K562 (cell line): ENCODE data around the gene OR11L1. TPM values are rescaled to one million over a fixed set of nuclear protein-coding genes. Genes with fewer than 3 reads are reported as not detected.

Source experiments
- BACH1 ChIP-seq: fragments of 200-800 bp; sonication (Bioruptor generic); IDR thresholded peaks from 2 replicates; pipeline ENCODE4 v1.6.1; 2016; ENCODE audit warnings: missing genetic modification characterization, missing compliant biosample characterization
- CBX3 ChIP-seq, 2 experiments: IDR thresholded peaks; 1 replicate in 1 of 2; 2 replicates in 1 of 2; pipeline ENCODE4 v1.6.1; 2012; ENCODE audit warnings: inconsistent platforms in 2 of 2, low read length in 2 of 2, borderline replicate concordance in 1 of 2, control low read depth in 1 of 2
- FOSL1 ChIP-seq: fragments of 200-800 bp; sonication (Bioruptor generic); conservative IDR thresholded peaks from 2 replicates; pipeline ENCODE4 v1.6.1; 2016; ENCODE audit warnings: missing genetic modification characterization, missing compliant biosample characterization
- FUS ChIP-seq: fragments of 200-400 bp; formaldehyde crosslinking; optimal IDR thresholded peaks from 2 replicates; pipeline ENCODE3; 2017; ENCODE audit warnings: low read depth, low read length
- GATAD2B ChIP-seq: fragments of 450-650 bp; IDR thresholded peaks from 2 replicates; pipeline ENCODE4 v1.6.1; 2017; ENCODE audit warnings: mild to moderate bottlenecking, borderline replicate concordance
- GTF2A2 ChIP-seq: IDR thresholded peaks from 2 replicates; pipeline ENCODE4 v1.6.1; 2016; ENCODE audit warnings: mild to moderate bottlenecking, missing genetic modification characterization, missing compliant biosample characterization
- HDAC2 ChIP-seq: fragments of 450-650 bp; IDR thresholded peaks from 2 replicates; pipeline ENCODE4 v1.6.1; 2016; ENCODE audit warnings: mild to moderate bottlenecking
- HDAC6 ChIP-seq: IDR thresholded peaks from 2 replicates; pipeline ENCODE4 v1.6.1; 2012; ENCODE audit warnings: low read depth, mild to moderate bottlenecking, control low read depth, inconsistent platforms, low read length, moderate library complexity
- HNRNPUL1 ChIP-seq: fragments of 200-400 bp; formaldehyde crosslinking; IDR thresholded peaks from 2 replicates; pipeline ENCODE4 v1.6.1; 2017; ENCODE audit warnings: low read length
- ILK ChIP-seq: fragments of 450-650 bp; IDR thresholded peaks from 2 replicates; pipeline ENCODE4 v1.6.1; 2016; ENCODE audit warnings: missing genetic modification characterization, low read depth, mild to moderate bottlenecking, missing compliant biosample characterization, moderate library complexity, borderline replicate concordance
- PCBP2 ChIP-seq: fragments of 200-400 bp; formaldehyde crosslinking; IDR thresholded peaks from 2 replicates; pipeline ENCODE4 v1.6.1; 2018; ENCODE audit warnings: low read length, low read depth, mild to moderate bottlenecking, moderate library complexity; ENCODE audit not compliant: poor library complexity, severe bottlenecking
- SIX5 ChIP-seq, 2 experiments: IDR thresholded peaks; 2 replicates each; pipeline ENCODE4 v1.6.1; 2011; ENCODE audit warnings: low read length in 2 of 2, borderline replicate concordance in 1 of 2, low read depth in 1 of 2, mild to moderate bottlenecking in 1 of 2, moderate library complexity in 1 of 2; ENCODE audit not compliant: insufficient read depth in 1 of 2
- SRF ChIP-seq, 2 experiments: fragments of 250-450, 450-650 bp in 1 of 2; sonication (Bioruptor Pico) in 1 of 2; sonication (generic) in 1 of 2; formaldehyde crosslinking; IDR thresholded peaks; 2 replicates each; pipeline versions ENCODE4 v1.5.0 to v1.5.1; 2020 to 2022; ENCODE audit warnings: mild to moderate bottlenecking in 1 of 2, missing genetic modification reagents in 1 of 2
- TAF9B ChIP-seq: fragments of 450-650 bp; IDR thresholded peaks from 2 replicates; pipeline ENCODE4 v1.6.1; 2018; ENCODE audit warnings: mild to moderate bottlenecking; ENCODE audit not compliant: partially characterized antibody
- XRCC3 ChIP-seq: fragments of 450-650 bp; IDR thresholded peaks from 2 replicates; pipeline ENCODE4 v1.6.1; 2017; ENCODE audit warnings: mild to moderate bottlenecking, moderate library complexity
- ZNF561 ChIP-seq: fragments of 450-650 bp; formaldehyde crosslinking; conservative IDR thresholded peaks from 2 replicates; pipeline ENCODE4 v1.4.0; 2020; ENCODE audit warnings: mild to moderate bottlenecking, moderate library complexity
- ZNF668 ChIP-seq: fragments of 250-450 bp; sonication (Bioruptor Pico); IDR thresholded peaks from 2 replicates; pipeline ENCODE4 v1.8.0; 2022; ENCODE audit warnings: mild to moderate bottlenecking, inconsistent platforms
- polyA plus RNA-seq, 8 experiments: library from polyadenylated mRNA; depleted of rRNA in 4 of 8; stranded (reverse) in 5 of 8; unstranded in 3 of 8; fragments of >200 nt; fragmentation: Nextera tagmentation in 2 of 8; fragmentation: Illumina TruSeq in 1 of 8; extraction: Ambion mirVana in 2 of 8; extraction: Trizol in 1 of 8; gene quantifications; 2 replicates each; pipeline versions ENCODE4 v1.2.1 to v1.2.3, GENCODE V29; 2011 to 2014; ENCODE audit warnings: inconsistent platforms in 1 of 8, missing spikeins in 1 of 8
- total RNA-seq, 7 experiments: library from RNA; depleted of rRNA in 6 of 7; stranded (reverse); fragments of >200 nt in 6 of 7; fragmentation: Illumina TruSeq in 2 of 7; extraction: Trizol in 2 of 7; gene quantifications; 2 replicates each; pipeline versions ENCODE4 v1.2.1 to v1.2.3, GENCODE V29; 2011 to 2021; ENCODE audit warnings: low replicate concordance in 1 of 7
- TF ChIP-seq, protein P1 (sequence below): sonication (generic); formaldehyde crosslinking; IDR thresholded peaks from 2 replicates; pipeline ENCODE4 v1.8.1; 2022; ENCODE audit warnings: missing genetic modification reagents
- TF ChIP-seq, protein P2 (sequence below), 2 experiments: fragments of 450-650 bp in 1 of 2; sonication (generic) in 1 of 2; formaldehyde crosslinking in 1 of 2; IDR thresholded peaks in 1 of 2; conservative IDR thresholded peaks in 1 of 2; 2 replicates each; pipeline versions ENCODE4 v1.6.1 to v1.8.1; 2016 to 2023; ENCODE audit warnings: mild to moderate bottlenecking in 2 of 2, moderate library complexity in 2 of 2, inconsistent platforms in 1 of 2, missing genetic modification reagents in 1 of 2
- TF ChIP-seq, protein P3 (sequence below): fragments of 450-650 bp; IDR thresholded peaks from 2 replicates; pipeline ENCODE4 v1.6.1; 2016; ENCODE audit warnings: borderline replicate concordance
- TF ChIP-seq, protein P4 (sequence below): fragments of 250-450 bp; sonication (Bioruptor Pico); IDR thresholded peaks from 2 replicates; pipeline ENCODE4 v1.4.0; 2020; ENCODE audit warnings: mild to moderate bottlenecking, moderate library complexity

Gene OR11L1
- total and polyA plus RNA-seq, 9 of the 15 experiments (the other 6 are each of a cell fraction or from before 2014, with no cell fraction given) = not detected

DNA sequence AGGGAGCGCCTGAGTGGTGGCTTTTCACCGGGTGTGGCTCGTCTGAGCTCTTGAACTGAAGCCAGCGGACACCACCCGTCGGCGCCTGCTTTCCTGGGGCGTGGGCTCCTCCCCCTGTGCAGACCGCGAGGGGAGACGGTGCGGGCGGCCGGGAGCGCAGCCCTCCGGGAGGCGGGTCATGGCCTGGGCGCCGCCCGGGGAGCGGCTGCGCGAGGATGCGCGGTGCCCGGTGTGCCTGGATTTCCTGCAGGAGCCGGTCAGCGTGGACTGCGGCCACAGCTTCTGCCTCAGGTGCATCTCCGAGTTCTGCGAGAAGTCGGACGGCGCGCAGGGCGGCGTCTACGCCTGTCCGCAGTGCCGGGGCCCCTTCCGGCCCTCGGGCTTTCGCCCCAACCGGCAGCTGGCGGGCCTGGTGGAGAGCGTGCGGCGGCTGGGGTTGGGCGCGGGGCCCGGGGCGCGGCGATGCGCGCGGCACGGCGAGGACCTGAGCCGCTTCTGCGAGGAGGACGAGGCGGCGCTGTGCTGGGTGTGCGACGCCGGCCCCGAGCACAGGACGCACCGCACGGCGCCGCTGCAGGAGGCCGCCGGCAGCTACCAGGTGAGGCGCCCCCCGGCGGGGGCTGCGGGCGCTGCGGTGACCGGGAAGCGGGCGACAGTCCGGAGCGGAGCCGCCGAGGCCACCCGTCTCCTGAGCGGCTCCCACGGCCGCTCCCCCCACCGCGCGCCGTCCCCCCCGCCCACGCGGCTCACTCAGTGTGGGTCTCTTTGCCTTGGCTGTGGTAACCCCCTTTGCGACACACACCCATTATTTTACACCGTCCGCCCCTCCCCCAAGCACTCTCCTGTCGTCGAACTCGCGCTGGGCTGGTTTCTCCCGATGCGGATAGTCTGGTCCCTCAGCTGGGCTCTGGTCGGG lies 15.6 kb upstream of the OR11L1 start, which contains the start of gene TRIM58 (continued):
- TF ChIP-seq, protein P1, sequence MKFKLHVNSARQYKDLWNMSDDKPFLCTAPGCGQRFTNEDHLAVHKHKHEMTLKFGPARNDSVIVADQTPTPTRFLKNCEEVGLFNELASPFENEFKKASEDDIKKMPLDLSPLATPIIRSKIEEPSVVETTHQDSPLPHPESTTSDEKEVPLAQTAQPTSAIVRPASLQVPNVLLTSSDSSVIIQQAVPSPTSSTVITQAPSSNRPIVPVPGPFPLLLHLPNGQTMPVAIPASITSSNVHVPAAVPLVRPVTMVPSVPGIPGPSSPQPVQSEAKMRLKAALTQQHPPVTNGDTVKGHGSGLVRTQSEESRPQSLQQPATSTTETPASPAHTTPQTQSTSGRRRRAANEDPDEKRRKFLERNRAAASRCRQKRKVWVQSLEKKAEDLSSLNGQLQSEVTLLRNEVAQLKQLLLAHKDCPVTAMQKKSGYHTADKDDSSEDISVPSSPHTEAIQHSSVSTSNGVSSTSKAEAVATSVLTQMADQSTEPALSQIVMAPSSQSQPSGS (CRISPR knock-in tag) = no peak
- TF ChIP-seq FUS (peak; percentile 74), XRCC3 (no peak), SRF (CRISPR knock-in tag; IDR thresholded peaks at IDR 0.05) (0 out of 4 replicates have a peak, but pooled peaks of 1 of the 2 experiments have one; percentile 14), GATAD2B (peak; percentile 81), CBX3 (IDR thresholded peaks at IDR 0.05; ENCODE audit: borderline replicate concordance in 1 of 2, low read length in 2 of 2) (peak in 1 of 2 experiments; percentile 49; a peak in 1 of 3 replicates), GTF2A2 (tag) (no peak), SIX5 (IDR thresholded peaks at IDR 0.05; ENCODE audit: borderline replicate concordance in 1 of 2, insufficient read depth in 1 of 2, low read depth in 1 of 2, low read length in 2 of 2) (no peak), PCBP2 (no peak), HDAC6 (no peak), BACH1 (no peak), HNRNPUL1 (no peak), HDAC2 (no peak), ZNF668 (no peak), TAF9B (peak; percentile 13), ILK (no peak), ZNF561 (CRISPR knock-in tag) (no peak), FOSL1 (peak; percentile 45)
- TF ChIP-seq, protein P2, sequence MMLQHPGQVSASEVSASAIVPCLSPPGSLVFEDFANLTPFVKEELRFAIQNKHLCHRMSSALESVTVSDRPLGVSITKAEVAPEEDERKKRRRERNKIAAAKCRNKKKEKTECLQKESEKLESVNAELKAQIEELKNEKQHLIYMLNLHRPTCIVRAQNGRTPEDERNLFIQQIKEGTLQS (IDR thresholded peaks at IDR 0.05) = no peak
- TF ChIP-seq, protein P2 (CRISPR knock-in tag; conservative IDR thresholded peaks at IDR 0.05) = no peak
- TF ChIP-seq, protein P3, sequence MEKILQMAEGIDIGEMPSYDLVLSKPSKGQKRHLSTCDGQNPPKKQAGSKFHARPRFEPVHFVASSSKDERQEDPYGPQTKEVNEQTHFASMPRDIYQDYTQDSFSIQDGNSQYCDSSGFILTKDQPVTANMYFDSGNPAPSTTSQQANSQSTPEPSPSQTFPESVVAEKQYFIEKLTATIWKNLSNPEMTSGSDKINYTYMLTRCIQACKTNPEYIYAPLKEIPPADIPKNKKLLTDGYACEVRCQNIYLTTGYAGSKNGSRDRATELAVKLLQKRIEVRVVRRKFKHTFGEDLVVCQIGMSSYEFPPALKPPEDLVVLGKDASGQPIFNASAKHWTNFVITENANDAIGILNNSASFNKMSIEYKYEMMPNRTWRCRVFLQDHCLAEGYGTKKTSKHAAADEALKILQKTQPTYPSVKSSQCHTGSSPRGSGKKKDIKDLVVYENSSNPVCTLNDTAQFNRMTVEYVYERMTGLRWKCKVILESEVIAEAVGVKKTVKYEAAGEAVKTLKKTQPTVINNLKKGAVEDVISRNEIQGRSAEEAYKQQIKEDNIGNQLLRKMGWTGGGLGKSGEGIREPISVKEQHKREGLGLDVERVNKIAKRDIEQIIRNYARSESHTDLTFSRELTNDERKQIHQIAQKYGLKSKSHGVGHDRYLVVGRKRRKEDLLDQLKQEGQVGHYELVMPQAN = no peak
- TF ChIP-seq, protein P4, sequence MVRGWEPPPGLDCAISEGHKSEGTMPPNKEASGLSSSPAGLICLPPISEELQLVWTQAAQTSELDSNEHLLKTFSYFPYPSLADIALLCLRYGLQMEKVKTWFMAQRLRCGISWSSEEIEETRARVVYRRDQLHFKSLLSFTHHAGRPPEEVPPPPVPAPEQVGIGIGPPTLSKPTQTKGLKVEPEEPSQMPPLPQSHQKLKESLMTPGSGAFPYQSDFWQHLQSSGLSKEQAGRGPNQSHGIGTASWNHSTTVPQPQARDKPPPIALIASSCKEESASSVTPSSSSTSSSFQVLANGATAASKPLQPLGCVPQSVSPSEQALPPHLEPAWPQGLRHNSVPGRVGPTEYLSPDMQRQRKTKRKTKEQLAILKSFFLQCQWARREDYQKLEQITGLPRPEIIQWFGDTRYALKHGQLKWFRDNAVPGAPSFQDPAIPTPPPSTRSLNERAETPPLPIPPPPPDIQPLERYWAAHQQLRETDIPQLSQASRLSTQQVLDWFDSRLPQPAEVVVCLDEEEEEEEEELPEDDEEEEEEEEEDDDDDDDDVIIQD (CRISPR knock-in tag) = peak; percentile 40; the same call in 1 of the 2 replicates
